K562 (cell line): ENCODE measurements around the gene POU2F3. TPM values are rescaled to one million over a fixed set of nuclear protein-coding genes. Genes with fewer than 3 reads are reported as not detected.

Experiments
- ATAC-seq: fragments of 200-7000 bp; cut with Tn5 transposase; 3 replicates; pipeline ENCODE4 v1.9.1; 2020; ENCODE audit warnings: moderate library complexity
- BruUV-seq: library from RNA; stranded (reverse); fragments of 400-500 nt; replicated peaks from 2 replicates; lab custom pipeline; 2021; lab: Mats Ljungman, UMichigan
- CTCF ChIA-PET: fragments of 300-600 bp; formaldehyde crosslinking; extraction: SDS; loops from one replicate; lab custom pipeline; 2021; ENCODE audit warnings: low intra/inter-chr PET ratio; lab: Yijun Ruan, JAX
- POLR2A ChIA-PET: fragments of 300-600, 350-650 bp; sonication (Branson Sonifier 250); formaldehyde crosslinking; extraction: SDS; loops from one replicate; lab custom pipeline; 2021; ENCODE audit warnings: antibody characterized with exemption, inconsistent platforms; lab: Yijun Ruan, JAX
- DNase-seq, 4 experiments: peaks; one replicate each; pipeline versions ENCODE4 v3.0.0 to v3.0.0-alpha.2; 2011 to 2018; ENCODE audit warnings: low spot score in 3 of 4, mixed read lengths in 3 of 4; ENCODE audit errors: extremely low read depth in 1 of 4
- FAIRE-seq: peaks from 2 replicates; lab custom pipeline; 2011; peaks lifted over from hg19 to GRCh38; lab: Jason Lieb, UNC
- H2AFZ ChIP-seq: 2 replicates; pipeline ENCODE4 v1.6.0; 2011; ENCODE audit warnings: low read depth, low read length, control low read depth, inconsistent platforms
- H3K27ac ChIP-seq: fragments of 200-600 bp; 3 replicates; pipeline ENCODE4 v1.8.0; 2011; ENCODE audit warnings: low read depth, mild to moderate bottlenecking, control low read depth, inconsistent platforms, low read length, moderate library complexity, mixed read lengths; ENCODE audit errors: extremely low read depth
- H3K27me3 ChIP-seq, 2 experiments: fragments of 300-600 bp in 1 of 2; 2 replicates in 1 of 2; 3 replicates in 1 of 2; pipeline versions ENCODE4 v1.6.0 to v1.8.0; 2011; ENCODE audit warnings: inconsistent platforms in 2 of 2, low read length in 2 of 2, mild to moderate bottlenecking in 1 of 2, mixed read lengths in 1 of 2, moderate library complexity in 1 of 2; ENCODE audit not compliant: control insufficient read depth in 2 of 2, insufficient read depth in 2 of 2
- H3K36me3 ChIP-seq: fragments of 300-600 bp; 3 replicates; pipeline ENCODE4 v1.8.0; 2011; ENCODE audit warnings: mild to moderate bottlenecking, low read length, inconsistent platforms; ENCODE audit not compliant: control insufficient read depth, insufficient read depth
- H3K4me1 ChIP-seq, 2 experiments: fragments of 200-600 bp in 1 of 2; replicated peaks in 1 of 2; 2 replicates in 1 of 2; 3 replicates in 1 of 2; pipeline versions ENCODE4 v1.5.1 to v1.8.0; 2011; ENCODE audit warnings: inconsistent platforms in 2 of 2, low read length in 2 of 2, mild to moderate bottlenecking in 1 of 2, mixed read lengths in 1 of 2, moderate library complexity in 1 of 2; ENCODE audit not compliant: control insufficient read depth in 2 of 2, insufficient read depth in 2 of 2
- H3K4me2 ChIP-seq: 2 replicates; pipeline ENCODE4 v1.6.1; 2011; ENCODE audit warnings: low read length, control low read depth, inconsistent platforms, mixed read lengths; ENCODE audit not compliant: insufficient read depth
- H3K4me3 ChIP-seq: fragments of 200-600 bp; sonication (generic), shearing (Covaris generic); 2 replicates; pipeline ENCODE4 v1.5.1; 2016; ENCODE audit warnings: control low read depth, inconsistent platforms
- H3K79me2 ChIP-seq: fragments of 200-600 bp; 3 replicates; pipeline ENCODE4 v1.8.0; 2011; ENCODE audit warnings: low read length, inconsistent platforms; ENCODE audit not compliant: control insufficient read depth, insufficient read depth
- H3K9ac ChIP-seq, 2 experiments: 2 replicates each; pipeline versions ENCODE4 v1.6.0 to v1.6.1; 2011; ENCODE audit warnings: low read depth in 2 of 2, low read length in 2 of 2, control low read depth in 1 of 2, inconsistent platforms in 1 of 2, mild to moderate bottlenecking in 1 of 2, mixed read lengths in 1 of 2; ENCODE audit not compliant: insufficient read depth in 1 of 2
- H3K9me1 ChIP-seq: one replicate; pipeline ENCODE4 v1.6.0; 2011; ENCODE audit warnings: inconsistent platforms, mild to moderate bottlenecking, low read length, moderate library complexity; ENCODE audit not compliant: control insufficient read depth, insufficient read depth
- H3K9me3 ChIP-seq: replicated peaks from 2 replicates; pipeline ENCODE4 v1.5.1; 2011; ENCODE audit warnings: low read depth, low read length, inconsistent platforms; ENCODE audit not compliant: control insufficient read depth, insufficient read depth
- H4K20me1 ChIP-seq: replicated peaks from 2 replicates; pipeline ENCODE4 v1.6.1; 2011; ENCODE audit warnings: low read length, inconsistent platforms, mixed read lengths; ENCODE audit not compliant: control insufficient read depth, insufficient read depth
- HMGN3 ChIP-seq: IDR thresholded peaks from 2 replicates; pipeline ENCODE4 v1.6.1; 2011; ENCODE audit warnings: borderline replicate concordance, low read depth, mild to moderate bottlenecking, mixed read lengths, low read length; ENCODE audit not compliant: insufficient read length; ENCODE audit errors: extremely low read depth
- NCOA1 ChIP-seq: fragments of 450-650 bp; IDR thresholded peaks from 2 replicates; pipeline ENCODE4 v1.6.1; 2016; ENCODE audit warnings: low read depth
- NELFE ChIP-seq: IDR thresholded peaks from 2 replicates; pipeline ENCODE4 v1.6.1; 2011; ENCODE audit warnings: mild to moderate bottlenecking; ENCODE audit not compliant: insufficient read depth, insufficient read length
- PHB ChIP-seq: fragments of 250-450 bp; sonication (Bioruptor Pico); IDR thresholded peaks from 2 replicates; pipeline ENCODE4 v1.5.0; 2021
- POLR2AphosphoS5 ChIP-seq: IDR thresholded peaks from 2 replicates; pipeline ENCODE4 v1.6.1; 2011; ENCODE audit warnings: mild to moderate bottlenecking, low read depth, low read length, moderate library complexity; ENCODE audit not compliant: control insufficient read depth, insufficient read depth
- SRSF3 ChIP-seq: fragments of 200-400 bp; formaldehyde crosslinking; IDR thresholded peaks from 2 replicates; pipeline ENCODE4 v1.6.1; 2016; ENCODE audit warnings: mild to moderate bottlenecking, low read length, moderate library complexity; ENCODE audit not compliant: insufficient read depth
- ZBTB7A ChIP-seq: IDR thresholded peaks from 2 replicates; pipeline ENCODE4 v1.6.1; 2011; ENCODE audit warnings: low read depth, mild to moderate bottlenecking, low read length, moderate library complexity, borderline replicate concordance; ENCODE audit not compliant: control insufficient read depth
- ZNF232 ChIP-seq: sonication (generic); formaldehyde crosslinking; IDR thresholded peaks from 2 replicates; pipeline ENCODE4 v1.8.0; 2022; ENCODE audit warnings: mild to moderate bottlenecking, missing genetic modification reagents
- ZNF41 ChIP-seq: fragments of 250-450 bp; sonication (Bioruptor Pico); conservative IDR thresholded peaks from 2 replicates; pipeline ENCODE4 v1.4.0; 2020; ENCODE audit warnings: mild to moderate bottlenecking
- ZNF583 ChIP-seq: fragments of 250-450 bp; sonication (Bioruptor Pico); IDR thresholded peaks from 2 replicates; pipeline ENCODE4 v1.4.0; 2020
- ZNF764 ChIP-seq: fragments of 250-450 bp; sonication (Bioruptor Pico); IDR thresholded peaks from 2 replicates; pipeline ENCODE4 v1.4.0; 2020; ENCODE audit warnings: low read depth, mild to moderate bottlenecking, moderate library complexity
- WGBS: fragments of 100-300 bp; shearing (Covaris generic); methylation state at CpG from one replicate; pipeline ENCODE4 v1.1.6; 2016; ENCODE audit warnings: low coverage, mixed read lengths; ENCODE audit not compliant: insufficient coverage; ENCODE audit errors: missing lambda C conversion rate; 5-methylcytosine and 5-hydroxymethylcytosine counted together
- in situ Hi-C: fragments of 300-500 bp; cut with MboI; formaldehyde crosslinking; loops from 4 replicates; pipeline ENCODE4 v1.15.0; 2018; ENCODE audit warnings: inconsistent platforms, mixed read lengths
- intact Hi-C: fragments of 100-400 bp; cut with micrococcal nuclease; formaldehyde crosslinking; loops from 2 replicates; pipeline ENCODE4 v1.14.2; 2022
- polyA plus RNA-seq, 8 experiments: library from polyadenylated mRNA; depleted of rRNA in 4 of 8; stranded (reverse) in 5 of 8; unstranded in 3 of 8; fragments of >200 nt; fragmentation: Nextera tagmentation in 2 of 8; fragmentation: Illumina TruSeq in 1 of 8; extraction: Ambion mirVana in 2 of 8; extraction: Trizol in 1 of 8; gene quantifications; 2 replicates each; pipeline versions ENCODE4 v1.2.1 to v1.2.3, GENCODE V29; 2011 to 2014; ENCODE audit warnings: inconsistent platforms in 1 of 8, missing spikeins in 1 of 8
- total RNA-seq, 7 experiments: library from RNA; depleted of rRNA in 6 of 7; stranded (reverse); fragments of >200 nt in 6 of 7; fragmentation: Illumina TruSeq in 2 of 7; extraction: Trizol in 2 of 7; gene quantifications; 2 replicates each; pipeline versions ENCODE4 v1.2.1 to v1.2.3, GENCODE V29; 2011 to 2021; ENCODE audit warnings: low replicate concordance in 1 of 7
- TF ChIP-seq, protein P1 (sequence below), 2 experiments: fragments of 450-650 bp in 1 of 2; sonication (generic) in 1 of 2; formaldehyde crosslinking in 1 of 2; IDR thresholded peaks; 2 replicates each; pipeline versions ENCODE4 v1.7.1 to v1.9.0; 2016 to 2022; ENCODE audit warnings: inconsistent platforms in 1 of 2, mild to moderate bottlenecking in 1 of 2, missing genetic modification reagents in 1 of 2

The POU2F3 gene
- total and polyA plus RNA-seq, 9 of the 15 experiments (the other 6 are each of a cell fraction or from before 2014, with no cell fraction given) = not detected

DNA sequence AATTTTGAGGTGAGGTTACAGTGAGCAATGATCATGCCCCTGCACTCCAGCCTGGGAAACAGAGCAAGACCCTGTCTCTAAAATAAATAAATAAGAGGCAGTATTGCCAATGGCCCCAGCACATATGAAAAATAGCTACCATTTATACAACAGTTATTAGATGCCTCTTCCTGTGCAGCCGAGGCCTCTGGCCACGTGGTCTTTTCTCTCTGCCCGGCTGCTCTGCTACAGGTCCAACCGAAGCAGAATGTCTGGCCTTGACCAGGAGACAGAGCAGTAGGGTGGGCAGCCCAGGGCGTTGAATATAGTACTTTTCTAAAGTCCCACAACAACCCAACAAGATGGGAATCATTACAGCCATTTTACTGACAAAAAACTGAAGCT, 41.5 kb upstream of the POU2F3 start:
- intact Hi-C loops (no loop called here), in situ Hi-C loops (no loop called here)
- H3K27ac ChIP-seq = no peak overlapping the region
- H3K4me1 ChIP-seq = 0 out of 5 replicates have a peak, but pooled peaks cover 0 to 6% of the 10 kb centered on the region in 2 experiments
- CTCF ChIA-PET = no interaction called here
- FAIRE-seq (no peak), DNase-seq (no peak), ATAC-seq (no peak)
- TF ChIP-seq NELFE (no peak), NCOA1 (no peak), ZNF232 (CRISPR knock-in tag) (no peak), SRSF3 (no peak), ZNF583 (no peak), ZBTB7A (no peak), ZNF41 (CRISPR knock-in tag) (no peak), POLR2AphosphoS5 (no peak), PHB (no peak), ZNF764 (CRISPR knock-in tag) (no peak), HMGN3 (no peak)
- TF ChIP-seq, protein P1, sequence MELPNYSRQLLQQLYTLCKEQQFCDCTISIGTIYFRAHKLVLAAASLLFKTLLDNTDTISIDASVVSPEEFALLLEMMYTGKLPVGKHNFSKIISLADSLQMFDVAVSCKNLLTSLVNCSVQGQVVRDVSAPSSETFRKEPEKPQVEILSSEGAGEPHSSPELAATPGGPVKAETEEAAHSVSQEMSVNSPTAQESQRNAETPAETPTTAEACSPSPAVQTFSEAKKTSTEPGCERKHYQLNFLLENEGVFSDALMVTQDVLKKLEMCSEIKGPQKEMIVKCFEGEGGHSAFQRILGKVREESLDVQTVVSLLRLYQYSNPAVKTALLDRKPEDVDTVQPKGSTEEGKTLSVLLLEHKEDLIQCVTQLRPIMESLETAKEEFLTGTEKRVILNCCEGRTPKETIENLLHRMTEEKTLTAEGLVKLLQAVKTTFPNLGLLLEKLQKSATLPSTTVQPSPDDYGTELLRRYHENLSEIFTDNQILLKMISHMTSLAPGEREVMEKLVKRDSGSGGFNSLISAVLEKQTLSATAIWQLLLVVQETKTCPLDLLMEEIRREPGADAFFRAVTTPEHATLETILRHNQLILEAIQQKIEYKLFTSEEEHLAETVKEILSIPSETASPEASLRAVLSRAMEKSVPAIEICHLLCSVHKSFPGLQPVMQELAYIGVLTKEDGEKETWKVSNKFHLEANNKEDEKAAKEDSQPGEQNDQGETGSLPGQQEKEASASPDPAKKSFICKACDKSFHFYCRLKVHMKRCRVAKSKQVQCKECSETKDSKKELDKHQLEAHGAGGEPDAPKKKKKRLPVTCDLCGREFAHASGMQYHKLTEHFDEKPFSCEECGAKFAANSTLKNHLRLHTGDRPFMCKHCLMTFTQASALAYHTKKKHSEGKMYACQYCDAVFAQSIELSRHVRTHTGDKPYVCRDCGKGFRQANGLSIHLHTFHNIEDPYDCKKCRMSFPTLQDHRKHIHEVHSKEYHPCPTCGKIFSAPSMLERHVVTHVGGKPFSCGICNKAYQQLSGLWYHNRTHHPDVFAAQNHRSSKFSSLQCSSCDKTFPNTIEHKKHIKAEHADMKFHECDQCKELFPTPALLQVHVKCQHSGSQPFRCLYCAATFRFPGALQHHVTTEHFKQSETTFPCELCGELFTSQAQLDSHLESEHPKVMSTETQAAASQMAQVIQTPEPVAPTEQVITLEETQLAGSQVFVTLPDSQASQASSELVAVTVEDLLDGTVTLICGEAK (IDR thresholded peaks at IDR 0.05) = no peak
- TF ChIP-seq, protein P1 (CRISPR knock-in tag; IDR thresholded peaks at IDR 0.05) = no peak
- no peak overlapping the region for H3K9ac ChIP-seq
- no peak overlapping the region for H2AFZ ChIP-seq
- peaks cover 10% of the 10 kb centered on the region for H4K20me1 ChIP-seq
- WGBS = 9% methylated on average over 5 of the region's 5 CpGs
- H3K27me3 ChIP-seq = peaks cover 34 to 55% of the 10 kb centered on the region in 2 experiments; a peak in 4 of 5 replicates
- H3K36me3 ChIP-seq = no peaks in the 10 kb centered on the region
- H3K9me1 ChIP-seq = peaks cover 2% of the 10 kb centered on the region
- POLR2A ChIA-PET = interaction anchor here (0.5 kb wide), 1 partner anchor 1647 kb away, joined by 3 read pairs; no protein-coding TSS in a partner anchor
- no peak overlapping the region for H3K4me2 ChIP-seq
- H3K9me3 ChIP-seq = no peaks in the 10 kb centered on the region
- no peak overlapping the region for H3K4me3 ChIP-seq
- H3K79me2 ChIP-seq = no peaks in the 10 kb centered on the region
- no TSS peak for BruUV-seq
